T-cell (primary cell): ENCODE measurements around the gene SZRD1. TPM values are rescaled to one million over a fixed set of nuclear protein-coding genes. Genes with fewer than 3 reads are reported as not detected.

Experiments
- ATAC-seq, 4 experiments: fragments of 200-7000 bp in 3 of 4; fragments of 150-1000 bp in 1 of 4; cut with Tn5 transposase; replicated peaks in 1 of 4; 1 replicate in 3 of 4; 2 replicates in 1 of 4; pipeline ENCODE4 v1.10.0; 2021; ENCODE audit warnings: moderate library complexity in 3 of 4, mild to moderate bottlenecking in 2 of 4, moderate number of reproducible peaks in 1 of 4
- CTCF ChIA-PET, 2 donors: fragments of 300-600 bp; sonication (Branson Sonifier 250); formaldehyde crosslinking; loops; one replicate each; lab custom pipeline; 2022; ENCODE audit warnings: antibody characterized with exemption in 2 of 2; lab: Charles Lee
- POLR2A ChIA-PET, 2 donors: fragments of 300-600 bp; sonication (Branson Sonifier 250); formaldehyde crosslinking; loops; one replicate each; lab custom pipeline; 2022; ENCODE audit warnings: antibody characterized with exemption in 2 of 2; lab: Charles Lee
- DNase-seq, 35 experiments: peaks; one replicate each; pipeline versions ENCODE4 v3.0.0 to v3.0.0-alpha.2; 2013 to 2023
- H3K27ac ChIP-seq: one replicate; pipeline ENCODE4 v1.5.1; 2013; ENCODE audit warnings: low read length
- H3K27me3 ChIP-seq, 2 experiments: replicated peaks in 1 of 2; 1 replicate in 1 of 2; 2 replicates in 1 of 2; pipeline versions ENCODE4 v1.6.1 to v1.7.0; 2013; ENCODE audit warnings: low read length in 1 of 2, mixed read lengths in 1 of 2; ENCODE audit not compliant: control insufficient read depth in 2 of 2, insufficient read depth in 2 of 2; ENCODE audit errors: extremely low read depth in 1 of 2
- H3K36me3 ChIP-seq, 2 donors: 1 replicate in 1 of 2; 2 replicates in 1 of 2; pipeline versions ENCODE4 v1.6.1 to v1.7.0; 2013; ENCODE audit warnings: low read length in 1 of 2; ENCODE audit not compliant: control insufficient read depth in 2 of 2, insufficient read depth in 1 of 2; ENCODE audit errors: extremely low read depth in 1 of 2
- H3K4me1 ChIP-seq, 2 experiments: 1 replicate in 1 of 2; 2 replicates in 1 of 2; pipeline versions ENCODE4 v1.6.1 to v1.7.0; 2013; ENCODE audit warnings: low read length in 2 of 2, mixed read lengths in 1 of 2; ENCODE audit not compliant: insufficient read depth in 2 of 2, control insufficient read depth in 1 of 2; ENCODE audit errors: extremely low read depth in 1 of 2
- H3K4me3 ChIP-seq, 2 donors: 1 replicate in 1 of 2; 2 replicates in 1 of 2; pipeline versions ENCODE4 v1.5.1 to v1.7.0; 2013; ENCODE audit warnings: mild to moderate bottlenecking in 2 of 2, low read length in 1 of 2, moderate library complexity in 1 of 2; ENCODE audit not compliant: control insufficient read depth in 1 of 2; ENCODE audit errors: extremely low read depth in 1 of 2
- H3K9me3 ChIP-seq: 2 replicates; pipeline ENCODE4 v1.7.0; 2013
- H3K27ac Mint-ChIP-seq, 2 donors: one replicate each; pipeline ENCODE4 v1.8.0; 2020 to 2021; ENCODE audit warnings: mild to moderate bottlenecking in 2 of 2, mixed read lengths in 2 of 2
- H3K27me3 Mint-ChIP-seq, 2 donors: one replicate each; pipeline ENCODE4 v1.8.0; 2021 to 2022; ENCODE audit warnings: mixed read lengths in 2 of 2
- H3K36me3 Mint-ChIP-seq: one replicate; pipeline ENCODE4 v1.8.0; 2021; ENCODE audit warnings: mixed read lengths
- H3K4me1 Mint-ChIP-seq, 3 donors: one replicate each; pipeline ENCODE4 v1.8.0; 2020 to 2022; ENCODE audit warnings: mixed read lengths in 3 of 3, mild to moderate bottlenecking in 1 of 3
- H3K4me3 Mint-ChIP-seq, 3 donors: one replicate each; pipeline ENCODE4 v1.8.0; 2020 to 2022; ENCODE audit warnings: mild to moderate bottlenecking in 3 of 3, mixed read lengths in 3 of 3, moderate library complexity in 3 of 3
- H3K9me3 Mint-ChIP-seq, 3 donors: one replicate each; pipeline ENCODE4 v1.8.0; 2020 to 2022; ENCODE audit warnings: mixed read lengths in 3 of 3
- WGBS: methylation state at CpG from one replicate; pipeline ENCODE4 v1.1.5; 2013; ENCODE audit warnings: missing lambda C conversion rate; ENCODE audit not compliant: insufficient coverage; 5-methylcytosine and 5-hydroxymethylcytosine counted together
- total RNA-seq, 35 experiments: library from RNA in 6 of 35; stranded (reverse) in 6 of 35; fragments of 120-200 nt in 1 of 35; gene quantifications; one replicate each; pipeline versions ENCODE4 v1.2.1 to v1.2.4 and lab custom pipeline; 2013 to 2026

The SZRD1 gene
- total RNA-seq, 5 donors from 2014 or later (not counting 1 experiment from before 2014, with no cell fraction given), result 87.2 to 122 (median 106) TPM

DNA sequence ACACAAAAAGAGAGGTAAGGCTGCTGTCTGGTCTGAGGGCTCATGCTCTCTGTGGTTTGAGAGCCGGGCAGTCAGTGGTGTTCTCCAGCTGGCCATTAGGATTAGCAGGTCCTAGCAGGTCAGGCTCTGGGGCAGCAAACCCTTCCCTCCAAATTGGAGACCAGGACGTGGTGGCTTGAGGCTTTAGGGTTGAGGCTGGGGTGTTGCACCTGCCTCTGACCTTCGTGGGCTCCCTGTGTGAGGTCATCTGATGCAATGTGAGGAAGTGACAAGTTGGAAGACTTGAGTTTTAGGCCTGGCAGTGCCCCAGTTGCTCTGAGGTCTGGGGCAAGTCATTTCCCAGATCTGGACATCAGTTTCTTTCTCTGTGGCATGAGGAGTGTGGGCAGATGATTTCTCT is 24.4 kb downstream of the SZRD1 start:
- H3K27ac ChIP-seq, result no peak overlapping the region
- Mint-ChIP-seq H3K36me3 (peaks cover 27% of the 10 kb centered on the region), H3K4me1 (peaks cover 53 to 62% (median 58%) of the 10 kb centered on the region in 3 donors), H3K9me3 (no peaks in the 10 kb centered on the region), H3K4me3 (no peak overlapping the region), H3K27me3 (no peaks in the 10 kb centered on the region), H3K27ac (peak overlapping the region; percentile 25 to 87)
- ChIA-PET POLR2A (interaction anchor here in 1 of 2 donors (0.5 kb wide), 1 partner anchor 387 kb away, joined by 5 read pairs; no protein-coding TSS in a partner anchor), CTCF (no interaction called here)
- ATAC-seq, result no peak
- 33% methylated on average over 2 of the region's 3 CpGs for WGBS
- no peaks in the 10 kb centered on the region for H3K9me3 ChIP-seq
- H3K4me1 ChIP-seq, result peaks cover 6 to 57% of the 10 kb centered on the region in 2 experiments
- peaks cover 12 to 42% of the 10 kb centered on the region in 2 donors for H3K36me3 ChIP-seq
- no peak overlapping the region for H3K4me3 ChIP-seq
- no peaks in the 10 kb centered on the region for H3K27me3 ChIP-seq
- DNase-seq, result peak in 1 of 35 experiments; percentile 10

DNA sequence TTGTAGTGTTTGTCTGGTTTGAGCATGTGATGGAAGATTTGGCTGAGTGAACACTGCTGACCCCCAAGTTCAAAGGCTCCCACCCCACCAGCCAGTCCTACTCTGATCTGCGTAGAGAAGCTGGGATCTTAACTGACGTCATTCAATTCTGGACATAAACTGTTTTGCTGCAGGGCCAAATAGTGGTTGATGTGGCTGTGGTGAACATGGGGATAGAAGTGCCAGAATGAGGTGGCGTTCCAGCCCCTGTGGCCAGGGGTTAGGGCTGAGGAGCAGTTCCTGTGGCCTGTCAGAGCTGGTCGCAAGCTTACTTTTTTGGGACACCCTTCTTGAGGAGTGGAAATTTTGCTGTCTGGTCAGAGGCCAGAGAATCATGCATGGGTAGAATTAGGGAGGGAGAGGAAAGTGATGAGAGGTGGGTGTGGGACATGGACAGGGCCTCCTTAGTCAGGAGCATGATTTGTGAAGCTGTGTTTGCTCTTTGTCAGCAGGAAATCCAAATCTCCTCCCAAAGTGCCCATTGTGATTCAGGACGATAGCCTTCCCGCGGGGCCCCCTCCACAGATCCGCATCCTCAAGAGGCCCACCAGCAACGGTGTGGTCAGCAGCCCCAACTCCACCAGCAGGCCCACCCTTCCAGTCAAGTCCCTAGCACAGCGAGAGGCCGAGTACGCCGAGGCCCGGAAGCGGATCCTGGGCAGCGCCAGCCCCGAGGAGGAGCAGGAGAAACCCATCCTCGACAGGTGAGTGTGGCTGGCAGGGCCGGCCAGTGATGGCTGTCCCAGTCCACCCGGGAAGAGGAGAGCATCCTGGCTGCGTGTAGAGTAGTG is 25.9 kb downstream of the SZRD1 start:
- ChIA-PET CTCF (no interaction called here), POLR2A (no interaction called here)
- Histone ChIP-seq H3K27me3 (no peaks in the 10 kb centered on the region), H3K9me3 (no peaks in the 10 kb centered on the region), H3K4me1 (peaks cover 0 to 43% of the 10 kb centered on the region in 2 experiments), H3K27ac (no peak overlapping the region), H3K36me3 (peaks cover 12 to 57% of the 10 kb centered on the region in 2 donors), H3K4me3 (no peak overlapping the region)
- Mint-ChIP-seq H3K27ac (peak overlapping the region; percentile 75 to 87), H3K9me3 (no peaks in the 10 kb centered on the region), H3K36me3 (peaks cover 29% of the 10 kb centered on the region), H3K27me3 (no peaks in the 10 kb centered on the region), H3K4me3 (no peak overlapping the region), H3K4me1 (peaks cover 40 to 52% (median 45%) of the 10 kb centered on the region in 3 donors)
- 94% methylated on average over 19 of the region's 21 CpGs for WGBS
- no peak for ATAC-seq
- DNase-seq, result no peak

DNA sequence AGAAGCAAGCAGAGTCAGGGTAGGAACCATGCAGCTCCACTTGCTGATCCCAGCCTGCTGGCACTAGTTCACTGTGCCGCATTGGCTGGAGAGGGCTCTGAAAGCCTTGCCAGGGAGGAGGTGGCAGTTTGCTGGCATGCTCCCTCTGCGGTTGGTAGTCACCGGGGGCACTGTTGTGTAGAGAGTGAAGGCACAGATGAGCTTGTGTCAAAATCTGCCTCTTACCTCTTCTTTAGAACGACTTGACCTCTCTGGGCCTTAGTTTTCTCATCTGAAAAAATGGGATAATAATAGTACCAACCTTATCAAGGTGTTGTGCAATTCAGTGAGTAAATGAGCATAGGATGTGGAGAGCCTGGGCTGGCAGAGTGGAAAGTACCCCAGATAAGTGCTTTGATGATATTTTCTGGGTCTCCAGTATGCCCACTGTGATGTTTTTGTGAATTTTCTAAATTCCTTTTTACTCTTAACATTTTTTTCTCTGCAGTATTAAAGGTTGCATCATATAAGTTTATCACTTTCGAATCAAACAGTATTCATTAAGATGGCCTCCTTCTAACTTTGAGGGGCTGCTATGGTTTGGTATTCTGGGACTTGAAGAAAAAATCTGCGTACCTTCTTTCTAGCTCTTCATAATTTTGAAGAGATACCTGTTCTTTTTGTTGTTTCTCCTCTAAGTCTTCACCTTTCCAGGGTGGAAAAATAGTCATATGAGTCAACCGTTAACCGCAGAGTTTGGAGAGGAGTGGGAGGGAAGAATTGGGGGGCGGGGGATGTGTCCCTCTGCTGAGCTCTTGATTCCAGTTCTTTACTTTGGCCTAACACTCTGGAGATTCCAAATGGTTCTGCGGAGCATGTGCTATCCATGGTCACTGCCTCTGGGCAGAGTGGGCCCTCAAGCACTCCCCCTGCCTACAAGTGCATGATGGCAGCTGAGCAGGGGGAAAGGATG is 26.8 kb downstream of the SZRD1 start:
- Histone ChIP-seq H3K36me3 (peaks cover 15 to 61% of the 10 kb centered on the region in 2 donors), H3K27ac (no peak overlapping the region), H3K9me3 (no peaks in the 10 kb centered on the region), H3K4me1 (peaks cover 0 to 40% of the 10 kb centered on the region in 2 experiments), H3K27me3 (no peaks in the 10 kb centered on the region), H3K4me3 (no peak overlapping the region)
- Mint-ChIP-seq H3K4me1 (peaks cover 40 to 45% (median 40%) of the 10 kb centered on the region in 3 donors), H3K9me3 (no peaks in the 10 kb centered on the region), H3K4me3 (no peak overlapping the region), H3K36me3 (peaks cover 29% of the 10 kb centered on the region), H3K27ac (peak overlapping the region in 1 of 2 donors; percentile 3), H3K27me3 (no peaks in the 10 kb centered on the region)
- ChIA-PET CTCF (no interaction called here), POLR2A (no interaction called here)
- DNase-seq (no peak), ATAC-seq (no peak)
- 95% methylated on average over 3 of the region's 10 CpGs for WGBS

GRCh38 chr1:16394977-16395376 is 27.9 kb downstream of the SZRD1 start:
- Mint-ChIP-seq H3K9me3 (no peaks in the 10 kb centered on the region), H3K4me3 (no peak overlapping the region), H3K27me3 (no peaks in the 10 kb centered on the region), H3K4me1 (peaks cover 32 to 38% (median 37%) of the 10 kb centered on the region in 3 donors), H3K27ac (no peak overlapping the region), H3K36me3 (peaks cover 29% of the 10 kb centered on the region)
- no peak for ATAC-seq
- Histone ChIP-seq H3K27me3 (no peaks in the 10 kb centered on the region), H3K27ac (no peak overlapping the region), H3K4me1 (peaks cover 0 to 35% of the 10 kb centered on the region in 2 experiments), H3K4me3 (no peak overlapping the region), H3K36me3 (peaks cover 15 to 64% of the 10 kb centered on the region in 2 donors), H3K9me3 (no peaks in the 10 kb centered on the region)
- ChIA-PET CTCF (no interaction called here), POLR2A (no interaction called here)
- WGBS, result 97% methylated on average over 10 of the region's 13 CpGs
- DNase-seq, result no peak

DNA sequence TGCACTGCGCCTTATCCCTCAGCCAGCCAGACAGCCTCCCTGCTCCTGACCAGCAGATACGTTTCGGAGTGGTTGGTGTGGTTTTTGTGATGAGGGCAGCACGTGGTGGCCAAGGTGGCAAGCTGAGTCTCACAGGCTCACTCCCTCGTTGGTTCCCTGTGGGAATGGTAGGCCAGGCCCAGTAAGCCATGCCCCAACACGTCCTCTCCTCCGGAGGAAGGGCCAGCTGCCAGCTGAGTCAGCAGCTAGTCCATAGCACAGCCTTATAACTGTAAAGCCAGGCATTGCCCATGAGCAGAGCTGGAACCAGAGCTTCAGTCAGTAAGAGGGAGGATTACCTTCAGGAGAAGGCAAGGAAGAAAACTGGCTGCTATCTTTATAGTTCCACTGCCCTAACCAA is 29.5 kb downstream of the SZRD1 start:
- Mint-ChIP-seq H3K27me3 (no peaks in the 10 kb centered on the region), H3K4me1 (peaks cover 16 to 22% (median 21%) of the 10 kb centered on the region in 3 donors), H3K4me3 (no peak overlapping the region), H3K36me3 (peaks cover 29% of the 10 kb centered on the region), H3K27ac (no peak overlapping the region), H3K9me3 (no peaks in the 10 kb centered on the region)
- Histone ChIP-seq H3K4me3 (no peak overlapping the region), H3K27ac (no peak overlapping the region), H3K4me1 (peaks cover 0 to 20% of the 10 kb centered on the region in 2 experiments), H3K27me3 (no peaks in the 10 kb centered on the region), H3K36me3 (peaks cover 15 to 64% of the 10 kb centered on the region in 2 donors), H3K9me3 (no peaks in the 10 kb centered on the region)
- POLR2A ChIA-PET, result no interaction called here
- no peak for ATAC-seq
- no peak for DNase-seq
- WGBS, result 88% methylated on average over 5 of the region's 7 CpGs
- CTCF ChIA-PET, result no interaction called here

DNA sequence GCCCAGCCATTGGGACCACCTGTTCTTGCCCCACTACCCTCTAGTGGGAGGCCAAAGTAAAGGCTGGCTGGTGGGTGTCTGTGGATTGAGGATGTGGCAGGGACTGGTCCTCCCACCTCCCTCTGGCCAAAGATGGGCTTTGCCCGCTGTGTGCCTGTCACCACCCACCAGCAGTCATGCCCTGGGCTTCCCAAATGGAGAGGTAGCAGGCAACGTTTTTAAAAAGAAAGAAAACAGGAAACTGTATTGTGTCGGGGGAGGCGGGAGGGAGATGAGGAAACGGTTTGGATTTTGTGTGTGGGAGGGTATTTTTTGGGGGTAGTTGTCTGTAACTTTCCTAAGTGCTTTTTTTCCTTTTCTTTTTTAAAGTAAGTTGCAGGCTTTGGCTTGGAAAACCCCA is 30.1 kb downstream of the SZRD1 start:
- WGBS, result 67% methylated on average over 3 of the region's 5 CpGs
- H3K27me3 ChIP-seq, result no peaks in the 10 kb centered on the region
- no peak for DNase-seq
- no peak overlapping the region for H3K4me3 ChIP-seq
- Mint-ChIP-seq H3K27me3 (no peaks in the 10 kb centered on the region), H3K27ac (no peak overlapping the region), H3K36me3 (peaks cover 28% of the 10 kb centered on the region), H3K9me3 (no peaks in the 10 kb centered on the region), H3K4me1 (peaks cover 11 to 19% (median 18%) of the 10 kb centered on the region in 3 donors), H3K4me3 (no peak overlapping the region)
- H3K27ac ChIP-seq, result no peak overlapping the region
- H3K36me3 ChIP-seq, result peaks cover 15 to 64% of the 10 kb centered on the region in 2 donors
- CTCF ChIA-PET, result no interaction called here
- ATAC-seq, result no peak
- no peaks in the 10 kb centered on the region for H3K9me3 ChIP-seq
- peaks cover 0 to 14% of the 10 kb centered on the region in 2 experiments for H3K4me1 ChIP-seq
- POLR2A ChIA-PET, result no interaction called here
